22Rv1 (cell line): ENCODE results near the gene CBLIF.

ENCODE experiments used
- ZFX ChIP-seq: fragments of 450-650 bp; IDR thresholded peaks from 2 replicates; pipeline ENCODE4 v1.6.1; 2017; ENCODE audit warnings: antibody characterized with exemption, borderline replicate concordance
- TF ChIP-seq, protein P1 (sequence below): fragments of 450-650 bp; IDR thresholded peaks from 2 replicates; pipeline ENCODE4 v1.5.1; 2017; ENCODE audit warnings: mild to moderate bottlenecking

DNA sequence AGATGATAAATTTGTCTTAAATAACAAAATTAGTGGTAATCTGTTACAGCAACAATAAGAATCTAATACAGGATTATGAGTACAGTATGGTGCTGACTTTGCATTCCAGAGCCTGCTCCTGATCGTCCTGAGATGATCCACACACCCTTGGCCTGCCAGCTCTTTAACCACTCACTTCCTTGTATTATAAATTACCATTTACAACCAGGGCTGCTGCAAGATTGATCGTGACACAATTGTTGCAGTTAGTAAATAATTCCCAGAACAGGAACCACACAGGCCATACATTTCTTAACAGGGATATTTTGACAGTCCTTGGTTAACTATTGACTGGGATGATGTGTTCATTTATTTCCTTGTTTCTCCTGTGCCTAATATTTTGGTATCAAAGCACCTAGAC is 3.8 kb upstream of the CBLIF start:
- TF ChIP-seq, protein P1, sequence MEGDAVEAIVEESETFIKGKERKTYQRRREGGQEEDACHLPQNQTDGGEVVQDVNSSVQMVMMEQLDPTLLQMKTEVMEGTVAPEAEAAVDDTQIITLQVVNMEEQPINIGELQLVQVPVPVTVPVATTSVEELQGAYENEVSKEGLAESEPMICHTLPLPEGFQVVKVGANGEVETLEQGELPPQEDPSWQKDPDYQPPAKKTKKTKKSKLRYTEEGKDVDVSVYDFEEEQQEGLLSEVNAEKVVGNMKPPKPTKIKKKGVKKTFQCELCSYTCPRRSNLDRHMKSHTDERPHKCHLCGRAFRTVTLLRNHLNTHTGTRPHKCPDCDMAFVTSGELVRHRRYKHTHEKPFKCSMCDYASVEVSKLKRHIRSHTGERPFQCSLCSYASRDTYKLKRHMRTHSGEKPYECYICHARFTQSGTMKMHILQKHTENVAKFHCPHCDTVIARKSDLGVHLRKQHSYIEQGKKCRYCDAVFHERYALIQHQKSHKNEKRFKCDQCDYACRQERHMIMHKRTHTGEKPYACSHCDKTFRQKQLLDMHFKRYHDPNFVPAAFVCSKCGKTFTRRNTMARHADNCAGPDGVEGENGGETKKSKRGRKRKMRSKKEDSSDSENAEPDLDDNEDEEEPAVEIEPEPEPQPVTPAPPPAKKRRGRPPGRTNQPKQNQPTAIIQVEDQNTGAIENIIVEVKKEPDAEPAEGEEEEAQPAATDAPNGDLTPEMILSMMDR: no peak
- no peak for TF ChIP-seq ZFX
